Esophagus (tissue), 2 donors: ENCODE data around the gene KRT16. TPM values are rescaled to one million over a fixed set of nuclear protein-coding genes. Genes with fewer than 3 reads are reported as not detected.

ENCODE experiments used
- H3K27ac ChIP-seq, 2 donors: one replicate each; pipeline ENCODE4 v1.5.1; 2013; ENCODE audit warnings: low read depth in 2 of 2, mild to moderate bottlenecking in 2 of 2, inconsistent platforms in 1 of 2, low read length in 1 of 2, moderate library complexity in 1 of 2
- H3K27me3 ChIP-seq, 2 donors: one replicate each; pipeline ENCODE4 v1.6.1; 2013; ENCODE audit warnings: low read length in 2 of 2, control low read depth in 1 of 2, mild to moderate bottlenecking in 1 of 2; ENCODE audit not compliant: insufficient read depth in 2 of 2, control insufficient read depth in 1 of 2
- H3K36me3 ChIP-seq, 2 donors: one replicate each; pipeline ENCODE4 v1.6.1; 2013; ENCODE audit warnings: low read length in 1 of 2; ENCODE audit not compliant: control insufficient read depth in 2 of 2, insufficient read depth in 2 of 2
- H3K4me1 ChIP-seq, 2 donors: one replicate each; pipeline ENCODE4 v1.6.1; 2013; ENCODE audit warnings: low read length in 1 of 2; ENCODE audit not compliant: control insufficient read depth in 2 of 2, insufficient read depth in 2 of 2
- H3K4me3 ChIP-seq, 2 donors: one replicate each; pipeline ENCODE4 v1.5.1; 2013; ENCODE audit warnings: low read length in 2 of 2, mild to moderate bottlenecking in 2 of 2, low read depth in 1 of 2, moderate library complexity in 1 of 2
- H3K9me3 ChIP-seq, 2 donors: one replicate each; pipeline ENCODE4 v1.6.1; 2013; ENCODE audit warnings: mild to moderate bottlenecking in 2 of 2, low read depth in 1 of 2, low read length in 1 of 2, moderate library complexity in 1 of 2; ENCODE audit not compliant: control insufficient read depth in 2 of 2, insufficient read depth in 1 of 2
- WGBS, 2 donors: extraction: QIAGEN DNeasy Blood & Tissue Kit; methylation state at CpG; one replicate each; pipeline ENCODE4 v1.1.7; 2013; 5-methylcytosine and 5-hydroxymethylcytosine counted together
- polyA plus RNA-seq, 2 donors: library from polyadenylated mRNA; stranded (reverse); fragments of 200-250 nt; gene quantifications; one replicate each; pipeline ENCODE4 v1.2.3, GENCODE V29; 2013
- donor health status: healthy with polysubstance abuse.
- donor health status: Bipolar disorder and iron deficiency.

Gene KRT16
- polyA plus RNA-seq, 2 donors, result 413 to 534 TPM

DNA sequence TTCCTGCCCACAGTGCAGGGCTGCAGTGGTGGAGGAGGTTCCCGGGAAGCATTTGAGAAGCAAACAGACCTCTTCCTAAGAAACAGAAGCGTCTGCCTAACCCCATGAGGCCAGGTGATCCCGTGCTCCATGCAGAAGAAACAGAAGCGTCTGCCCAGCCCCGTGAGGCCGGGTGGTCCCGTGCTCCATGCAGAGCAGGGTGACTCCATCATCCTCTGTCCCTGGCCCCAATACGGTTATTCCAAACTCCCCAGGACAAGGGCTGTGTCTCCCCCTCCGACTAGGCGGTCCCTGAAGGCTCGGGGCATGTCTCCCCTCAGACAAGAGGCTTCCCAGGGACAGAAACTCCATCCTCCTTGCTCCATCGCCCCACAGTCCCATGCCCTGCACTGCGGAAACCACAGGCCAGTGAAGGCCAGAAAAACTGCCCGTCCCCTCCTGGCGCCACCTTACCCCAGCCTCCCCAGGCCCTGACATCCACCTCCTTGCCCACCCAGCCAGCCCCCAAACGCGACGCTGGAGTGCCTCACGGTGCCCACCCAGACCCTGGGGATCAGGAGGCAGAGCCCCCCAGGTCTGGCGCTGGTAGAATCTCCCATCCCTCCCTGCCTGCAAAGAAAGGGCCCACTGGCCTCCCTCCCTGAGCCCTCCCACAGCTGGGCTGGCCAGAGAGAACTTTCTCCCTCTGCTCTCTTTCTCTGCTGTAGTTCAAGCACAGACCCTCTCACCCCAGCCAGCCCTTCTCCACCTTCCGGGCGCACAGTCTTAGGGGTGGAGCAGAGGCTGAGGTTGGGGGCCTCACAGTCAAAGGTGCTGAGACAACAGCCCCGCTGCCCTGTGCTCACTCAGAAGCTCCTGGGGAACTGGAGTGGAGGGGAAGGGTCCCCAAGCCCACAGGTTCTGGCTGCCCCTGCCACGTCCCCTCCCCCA, 42.4 kb upstream of the KRT16 start:
- no peak overlapping the region for H3K4me3 ChIP-seq
- H3K27me3 ChIP-seq, result no peaks in the 10 kb centered on the region
- H3K9me3 ChIP-seq, result no peaks in the 10 kb centered on the region
- WGBS, 2 donors, result 53 to 61% methylated on average over 23 to 24 of the region's 24 CpGs
- no peaks in the 10 kb centered on the region for H3K36me3 ChIP-seq
- H3K27ac ChIP-seq, result peak overlapping the region; percentile 90 to 99
- peaks cover 15 to 67% of the 10 kb centered on the region in 2 donors for H3K4me1 ChIP-seq

DNA sequence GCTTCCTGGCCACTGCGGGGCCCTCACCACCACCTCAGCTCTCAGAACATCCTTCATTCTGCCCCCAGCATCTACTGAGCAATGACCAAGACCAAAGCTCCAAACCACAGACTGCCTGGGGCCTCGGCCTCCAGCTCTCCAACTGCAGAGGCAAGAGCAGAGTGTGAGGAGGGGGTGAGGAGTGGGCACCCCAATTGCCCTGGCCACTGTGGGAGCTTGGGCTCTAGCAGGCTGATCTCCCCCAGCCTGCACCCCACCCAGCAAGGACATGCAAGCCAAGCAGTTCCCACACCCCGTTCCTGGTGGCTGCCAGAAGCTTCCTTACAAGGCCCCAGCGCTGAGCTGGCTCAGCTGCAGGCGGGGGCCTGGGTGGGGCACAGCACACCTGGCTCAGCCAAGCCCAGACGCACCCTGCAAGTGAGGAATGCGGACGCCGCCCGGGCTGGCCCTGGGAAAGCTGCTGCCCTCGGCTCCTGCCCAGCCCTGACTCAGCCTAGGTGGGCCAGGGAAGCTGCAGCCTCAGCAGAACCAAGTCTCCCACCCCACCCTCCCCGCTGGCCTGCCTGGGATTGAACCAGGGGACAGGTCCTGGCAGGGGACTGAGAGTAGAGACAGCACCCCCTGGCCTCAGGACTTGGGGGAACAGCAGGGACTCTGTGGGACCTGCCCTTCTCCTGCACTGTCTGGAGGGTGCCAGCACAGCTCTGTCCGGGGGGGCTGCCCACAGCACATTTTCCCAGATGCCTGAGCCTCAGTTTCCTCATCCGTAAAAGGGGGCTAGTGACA, 41.5 kb upstream of the KRT16 start:
- Histone ChIP-seq H3K4me3 (peak overlapping the region in 1 of 2 donors; percentile 7), H3K4me1 (peaks cover 14 to 64% of the 10 kb centered on the region in 2 donors), H3K27ac (peak overlapping the region; percentile 96 to 99), H3K36me3 (no peaks in the 10 kb centered on the region), H3K27me3 (no peaks in the 10 kb centered on the region), H3K9me3 (no peaks in the 10 kb centered on the region)
- 42 to 43% methylated on average over 14 of the region's 14 CpGs for WGBS, 2 donors

DNA sequence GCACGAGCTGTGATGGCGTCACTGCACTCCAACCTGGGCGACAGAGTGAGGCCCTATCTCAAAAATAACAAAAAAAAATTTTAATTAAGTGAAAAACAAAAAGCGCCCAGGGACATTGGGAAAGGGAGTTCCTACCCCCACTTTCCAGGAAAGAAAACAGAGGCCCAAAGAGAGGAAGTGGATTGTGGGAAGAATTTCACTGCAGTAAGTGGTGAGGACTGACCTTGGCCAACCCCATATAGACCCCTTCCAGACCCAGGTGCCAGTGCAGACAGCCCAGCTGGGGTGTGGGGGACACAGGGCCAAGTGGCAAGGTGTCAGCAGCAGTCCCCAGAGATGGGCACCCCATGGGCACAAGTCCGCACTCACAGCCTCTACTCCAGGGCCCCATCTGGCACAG, 40.9 kb upstream of the KRT16 start:
- H3K27me3 ChIP-seq, result no peaks in the 10 kb centered on the region
- H3K4me1 ChIP-seq, result peaks cover 13 to 59% of the 10 kb centered on the region in 2 donors
- H3K4me3 ChIP-seq, result no peak overlapping the region
- no peaks in the 10 kb centered on the region for H3K9me3 ChIP-seq
- WGBS, 2 donors, result 66 to 78% methylated on average over 5 of the region's 5 CpGs
- peak overlapping the region; percentile 96 to 99 for H3K27ac ChIP-seq
- H3K36me3 ChIP-seq, result no peaks in the 10 kb centered on the region

DNA sequence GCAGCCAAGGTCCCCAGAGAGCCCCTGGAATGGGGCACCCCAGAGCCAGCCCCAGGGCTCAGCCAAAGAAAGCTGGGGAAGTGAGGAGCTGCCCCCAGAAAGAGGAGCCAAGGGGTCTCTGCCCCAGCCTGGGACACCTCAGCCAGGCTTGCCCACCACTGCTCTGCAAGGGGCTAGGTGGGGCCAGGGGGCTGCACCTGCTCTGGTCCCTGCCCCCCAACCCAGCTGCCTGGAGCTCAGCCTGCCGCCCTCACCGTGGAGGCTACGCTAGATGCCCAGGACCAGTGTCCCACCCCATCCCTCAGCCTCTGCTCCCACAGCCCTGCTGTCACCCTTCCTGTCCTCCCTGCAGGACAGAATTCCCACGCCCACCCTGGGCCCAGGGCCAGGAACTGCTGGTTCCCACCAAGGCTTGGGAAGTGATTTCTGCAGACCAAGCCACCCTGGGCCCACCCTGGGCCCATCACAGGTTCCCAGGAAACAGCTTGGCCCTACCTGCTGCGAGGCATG, 39.9 kb upstream of the KRT16 start:
- 60 to 71% methylated on average over 5 of the region's 5 CpGs for WGBS, 2 donors
- no peak overlapping the region for H3K4me3 ChIP-seq

DNA sequence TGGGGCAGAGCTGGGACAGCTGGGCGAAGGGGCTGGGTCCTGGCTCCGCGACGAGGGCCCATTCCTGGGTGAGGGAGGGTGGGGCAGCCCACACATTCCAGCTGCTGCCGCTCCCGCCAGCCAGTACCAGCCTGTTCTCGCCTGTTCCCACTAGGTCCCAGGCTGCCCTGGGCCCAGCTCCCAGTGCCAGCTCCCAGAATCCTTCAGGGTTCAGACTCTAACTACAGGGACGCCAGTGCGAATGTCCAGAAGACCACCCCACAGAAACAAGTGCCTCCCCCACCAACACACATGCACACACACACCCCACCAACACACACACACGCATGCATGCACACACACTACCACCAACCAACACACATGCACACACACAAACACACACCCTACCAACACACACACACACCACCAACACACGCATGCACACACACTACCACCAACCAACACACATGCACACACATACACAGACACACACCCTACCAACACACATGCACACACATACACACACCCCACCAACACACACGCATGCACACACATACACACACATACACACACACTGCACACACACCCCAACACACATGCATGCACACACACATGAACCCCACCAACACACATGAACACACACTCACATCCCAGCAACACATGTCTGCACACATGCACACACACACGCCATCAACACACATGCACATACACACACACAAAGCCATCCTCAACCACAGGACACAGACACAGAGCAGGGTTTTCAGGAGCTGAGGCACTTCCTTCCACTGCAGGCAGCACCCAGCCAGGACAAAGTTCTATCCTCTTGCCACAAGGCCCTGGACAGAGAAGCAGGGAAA, 39.3 kb upstream of the KRT16 start:
- Histone ChIP-seq H3K4me1 (peaks cover 16 to 60% of the 10 kb centered on the region in 2 donors), H3K4me3 (no peak overlapping the region), H3K36me3 (no peaks in the 10 kb centered on the region), H3K27ac (peak overlapping the region; percentile 96 to 99), H3K9me3 (no peaks in the 10 kb centered on the region), H3K27me3 (no peaks in the 10 kb centered on the region)
- 46 to 53% methylated on average over 13 of the region's 13 CpGs for WGBS, 2 donors

More for the DNA sequence above, 39.9 kb upstream of the KRT16 start:
- Histone ChIP-seq H3K27me3 (no peaks in the 10 kb centered on the region), H3K9me3 (no peaks in the 10 kb centered on the region), H3K4me1 (peaks cover 19 to 63% of the 10 kb centered on the region in 2 donors), H3K36me3 (no peaks in the 10 kb centered on the region), H3K27ac (peak overlapping the region; percentile 96 to 99)

DNA sequence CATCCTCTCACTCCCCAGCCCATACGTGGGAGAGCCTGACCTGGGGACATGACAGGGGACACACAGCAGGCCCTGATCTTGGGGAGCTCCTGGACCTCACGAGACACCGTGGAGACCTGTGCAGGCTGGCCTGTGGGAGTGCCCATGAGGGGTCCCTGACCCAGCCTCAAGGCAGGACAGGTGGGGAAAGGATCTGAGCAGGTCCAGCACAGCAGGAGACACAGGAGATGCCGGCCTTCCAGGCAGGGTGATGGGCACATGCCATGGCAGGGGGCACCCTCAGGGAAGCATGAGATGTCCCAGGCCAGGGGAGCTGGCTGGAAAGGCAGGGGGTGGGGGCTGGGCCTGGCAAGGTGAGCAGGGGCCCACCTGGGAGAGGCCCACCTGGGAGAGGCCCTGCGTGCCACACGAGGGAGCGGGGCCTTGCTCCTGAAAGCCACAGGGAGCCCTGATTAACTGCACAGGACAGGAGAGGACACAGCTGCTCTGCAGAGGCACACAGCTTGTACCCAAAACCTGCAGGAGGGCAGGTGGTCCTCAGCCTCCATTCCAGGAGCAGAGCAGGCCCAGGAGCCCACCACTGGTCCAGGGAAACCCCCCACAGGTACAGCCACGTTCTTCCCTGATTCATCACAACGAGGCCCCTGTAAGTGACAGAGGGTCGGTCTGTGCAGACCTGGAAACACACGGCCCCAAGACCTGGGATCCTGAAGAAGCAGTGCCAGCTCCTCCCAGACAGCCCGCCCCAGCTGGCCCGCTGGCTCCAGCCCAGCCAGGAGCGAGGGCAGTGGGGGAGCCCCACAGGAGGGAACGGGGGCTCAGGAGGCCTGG, 38.4 kb upstream of the KRT16 start:
- 44 to 47% methylated on average over 15 of the region's 15 CpGs for WGBS, 2 donors
- no peak overlapping the region for H3K4me3 ChIP-seq
- H3K36me3 ChIP-seq, result no peaks in the 10 kb centered on the region
- no peaks in the 10 kb centered on the region for H3K9me3 ChIP-seq
- peak overlapping the region; percentile 96 to 99 for H3K27ac ChIP-seq
- H3K27me3 ChIP-seq, result no peaks in the 10 kb centered on the region
- H3K4me1 ChIP-seq, result peaks cover 10 to 51% of the 10 kb centered on the region in 2 donors

DNA sequence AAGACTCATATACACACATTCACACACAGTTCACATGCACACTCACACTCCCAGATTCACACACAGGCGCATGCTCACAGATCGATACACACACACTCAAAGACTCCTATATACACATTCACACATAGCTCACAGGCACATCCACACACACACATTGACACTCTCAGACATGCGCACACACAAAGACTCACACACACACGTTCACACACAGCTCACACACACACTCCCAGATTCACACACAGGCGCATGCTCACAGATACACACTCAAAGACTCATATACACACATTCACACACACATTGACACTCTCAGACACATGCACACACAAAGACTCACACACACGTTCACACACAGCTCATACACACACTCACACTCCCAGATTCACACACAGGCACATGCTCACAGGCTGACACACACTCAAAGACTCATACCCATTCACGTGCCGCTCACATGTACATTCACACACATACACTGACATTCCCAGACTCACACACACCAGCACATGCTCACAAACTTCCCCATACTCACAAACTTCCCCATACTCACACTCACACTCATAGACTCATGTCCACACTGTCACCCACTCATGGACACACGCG, 37.5 kb upstream of the KRT16 start:
- Histone ChIP-seq H3K36me3 (no peaks in the 10 kb centered on the region), H3K9me3 (no peaks in the 10 kb centered on the region), H3K27ac (peak overlapping the region; percentile 96 to 99), H3K4me3 (no peak overlapping the region), H3K27me3 (no peaks in the 10 kb centered on the region), H3K4me1 (peaks cover 7 to 49% of the 10 kb centered on the region in 2 donors)
- WGBS, 2 donors, result 86 to 91% methylated on average over 10 of the region's 10 CpGs

DNA sequence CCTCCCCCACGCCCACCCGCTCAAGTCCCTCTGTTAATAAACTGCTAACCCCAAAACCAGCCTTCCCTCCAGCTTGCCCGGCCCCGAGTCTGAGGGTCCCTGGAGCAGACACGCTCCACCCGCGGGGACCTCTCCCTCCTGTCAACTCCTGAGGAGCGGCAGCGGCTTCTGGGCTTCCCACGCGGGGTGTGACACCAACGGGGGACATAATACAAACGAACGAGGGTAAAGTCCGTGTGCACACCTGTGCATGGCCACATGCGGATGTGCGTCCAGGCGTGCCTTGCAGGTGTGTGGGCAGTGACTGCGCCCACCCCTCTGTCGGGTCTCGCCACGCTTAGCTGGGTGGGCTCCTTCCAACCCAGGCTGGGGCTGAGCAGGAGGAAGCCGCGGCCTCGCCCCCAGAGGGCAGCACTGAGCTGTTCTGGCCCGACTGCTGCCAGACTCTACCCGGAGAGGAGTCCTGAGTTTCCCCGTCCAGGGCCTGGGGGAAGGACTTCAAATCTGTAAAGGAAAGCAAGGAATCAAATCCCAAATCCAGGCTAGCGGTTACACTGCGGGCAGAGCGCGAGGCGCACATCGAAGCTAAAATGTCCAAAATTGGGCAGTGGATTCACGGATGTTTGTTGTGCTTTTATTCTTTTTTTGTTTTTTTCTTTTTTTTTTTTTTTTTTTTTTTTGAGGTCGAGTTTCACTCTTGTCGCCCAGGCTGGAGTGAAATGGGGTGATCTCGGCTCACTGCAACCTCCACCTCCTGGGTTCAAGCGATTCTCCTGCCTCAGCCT, 36.0 kb upstream of the KRT16 start:
- Histone ChIP-seq H3K27me3 (no peaks in the 10 kb centered on the region), H3K27ac (peak overlapping the region; percentile 68 to 90), H3K4me1 (peaks cover 7 to 39% of the 10 kb centered on the region in 2 donors), H3K9me3 (no peaks in the 10 kb centered on the region), H3K36me3 (no peaks in the 10 kb centered on the region), H3K4me3 (peak overlapping the region; percentile 12 to 15)
- 4 to 5% methylated on average over 39 of the region's 39 CpGs for WGBS, 2 donors
